Activated gamma-delta T cell treated with Interleukin-2 at 50 U/mL for 16 hours (primary cell): ENCODE data around the gene TUBGCP3.

Experiments
- DNase-seq: peaks from one replicate; pipeline ENCODE4 v3.0.0-alpha.2; 2020

Gene TUBGCP3

DNA sequence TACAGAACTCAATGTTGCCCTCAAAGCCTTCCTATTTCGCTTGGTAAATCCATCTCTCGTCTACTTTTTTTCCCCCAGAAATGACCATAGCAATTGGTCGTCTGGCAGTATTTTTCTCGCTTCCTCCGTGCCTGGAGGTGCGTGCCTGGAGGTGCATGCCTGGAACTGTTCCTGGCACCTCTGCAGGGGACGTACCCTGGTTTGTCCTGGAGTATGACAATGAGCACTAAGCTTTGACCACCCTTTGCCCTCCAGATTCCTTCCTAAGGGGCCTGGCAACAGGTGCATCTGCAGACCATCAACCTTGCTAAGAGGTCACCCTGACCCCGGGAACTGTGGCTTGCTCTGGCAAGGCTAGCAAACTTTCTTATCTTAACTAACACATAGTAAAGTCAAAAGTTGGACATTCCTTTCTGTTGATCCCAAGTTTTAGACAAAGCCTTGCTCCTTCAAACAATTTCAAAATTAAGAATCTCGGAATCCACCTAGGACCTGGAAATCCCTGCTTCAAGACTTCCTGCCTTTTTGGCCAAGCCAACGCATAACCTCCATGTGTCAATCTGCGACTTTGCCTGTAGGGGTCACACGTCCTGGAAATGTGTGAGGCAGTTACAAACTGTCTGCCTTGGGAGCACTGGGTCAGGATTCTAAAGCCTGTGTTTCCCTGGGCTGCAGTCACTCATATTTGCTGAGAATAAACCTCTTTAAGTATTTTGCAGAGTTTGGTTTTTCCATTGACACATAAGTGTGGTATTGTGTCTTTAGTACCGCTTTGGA, 28.8 kb upstream of the TUBGCP3 start:
- no peak for DNase-seq

DNA sequence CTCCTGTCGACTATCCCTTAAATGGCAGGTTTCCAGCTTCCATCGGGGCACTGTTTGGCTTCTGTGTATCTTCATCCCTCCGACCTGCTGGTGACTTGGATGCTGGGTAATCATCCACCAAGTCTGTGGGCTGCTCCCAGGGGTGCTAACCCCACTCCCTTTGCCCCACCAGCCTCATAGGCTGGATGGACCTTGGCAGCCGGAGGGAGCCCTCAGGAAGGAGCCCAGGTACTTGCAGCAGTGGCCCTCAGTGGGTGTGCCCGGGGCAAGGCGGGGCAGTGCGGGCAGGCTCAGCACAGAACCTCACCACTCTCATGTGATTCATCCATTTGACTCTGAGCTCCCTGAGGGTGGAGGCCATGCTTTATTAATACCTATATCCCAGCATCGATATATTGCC, 27.4 kb upstream of the TUBGCP3 start:
- no peak for DNase-seq

DNA sequence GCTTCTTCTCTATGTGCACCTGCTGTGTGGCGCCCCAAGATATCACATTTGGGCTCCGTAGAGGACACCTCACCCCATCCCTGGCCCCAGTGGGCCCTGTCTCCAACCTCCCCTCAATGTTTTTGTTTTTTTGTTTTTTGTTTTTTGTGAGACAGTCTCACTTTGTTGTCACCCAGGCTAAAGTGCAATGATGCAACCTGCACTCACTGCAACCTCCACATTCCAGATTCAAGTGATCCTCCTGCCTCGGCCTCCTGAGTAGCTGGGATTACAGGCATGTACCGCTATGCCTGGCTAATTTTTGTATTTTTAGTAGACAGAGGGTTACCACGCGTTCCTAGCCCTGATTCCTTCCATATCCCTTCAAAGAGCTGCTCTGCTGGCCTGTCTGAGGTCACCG, 26.9 kb upstream of the TUBGCP3 start:
- no peak for DNase-seq

DNA sequence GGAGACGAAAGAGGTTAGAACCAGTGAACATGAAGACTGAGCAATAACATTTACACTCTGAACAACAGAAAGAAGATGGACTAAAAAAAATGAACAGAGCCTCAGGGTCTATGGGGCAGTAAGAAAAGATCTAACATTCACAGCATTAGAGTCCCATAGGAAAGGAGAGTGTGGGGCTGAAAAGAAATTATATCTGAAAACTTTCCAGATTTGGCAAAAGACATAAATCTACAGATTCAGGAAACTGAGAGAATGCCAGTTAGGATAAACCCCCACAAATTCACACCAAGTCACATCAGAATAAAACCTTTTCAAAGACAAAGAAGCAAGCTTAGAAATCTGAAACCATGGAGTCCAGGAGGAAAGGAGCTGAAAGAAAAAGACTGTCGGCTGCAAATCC, 20.3 kb upstream of the TUBGCP3 start:
- no peak for DNase-seq

DNA sequence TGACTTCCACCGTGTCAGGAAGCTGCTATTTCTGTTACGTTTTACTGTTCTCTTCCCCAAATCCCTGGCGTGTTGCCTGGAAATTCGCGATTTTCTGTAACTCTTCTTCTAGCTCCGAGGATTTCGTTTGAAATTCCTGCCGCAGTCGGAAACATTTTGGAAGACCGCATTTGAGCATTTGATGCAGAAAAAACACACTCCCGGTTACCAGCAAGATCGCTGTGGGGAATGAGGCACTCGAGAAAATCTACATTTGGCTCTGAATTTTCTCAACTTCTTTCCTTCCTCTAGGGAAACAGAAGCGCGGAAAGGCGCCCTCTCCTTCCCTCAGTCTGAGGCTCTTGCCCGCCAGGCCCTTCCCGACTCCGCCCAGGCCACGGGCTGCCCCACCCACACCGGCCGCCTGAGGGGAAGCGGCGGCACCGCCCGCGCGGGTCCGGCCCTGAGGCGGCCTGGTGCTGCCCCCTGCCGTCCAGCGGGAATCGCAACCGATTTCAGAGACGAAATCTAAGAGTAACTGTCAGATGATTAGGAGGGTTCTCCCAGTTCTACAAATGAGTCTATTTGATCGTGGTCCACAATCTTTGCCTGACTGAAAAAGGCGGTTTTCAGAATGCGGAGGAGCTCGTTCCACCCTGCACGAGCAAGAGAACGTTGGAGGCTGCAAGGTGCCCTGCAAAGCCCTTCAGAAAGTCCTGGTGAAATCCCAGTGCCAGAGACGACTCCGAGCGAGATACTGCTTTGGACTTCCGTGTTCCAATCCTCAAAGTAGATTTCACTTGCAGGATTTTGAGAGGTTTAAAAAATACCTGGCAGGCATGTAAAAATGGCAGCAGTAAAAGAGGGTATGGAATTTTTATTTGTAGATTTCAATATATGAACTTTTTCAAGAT, 18.4 kb upstream of the TUBGCP3 start:
- peak; percentile 80 for DNase-seq

DNA sequence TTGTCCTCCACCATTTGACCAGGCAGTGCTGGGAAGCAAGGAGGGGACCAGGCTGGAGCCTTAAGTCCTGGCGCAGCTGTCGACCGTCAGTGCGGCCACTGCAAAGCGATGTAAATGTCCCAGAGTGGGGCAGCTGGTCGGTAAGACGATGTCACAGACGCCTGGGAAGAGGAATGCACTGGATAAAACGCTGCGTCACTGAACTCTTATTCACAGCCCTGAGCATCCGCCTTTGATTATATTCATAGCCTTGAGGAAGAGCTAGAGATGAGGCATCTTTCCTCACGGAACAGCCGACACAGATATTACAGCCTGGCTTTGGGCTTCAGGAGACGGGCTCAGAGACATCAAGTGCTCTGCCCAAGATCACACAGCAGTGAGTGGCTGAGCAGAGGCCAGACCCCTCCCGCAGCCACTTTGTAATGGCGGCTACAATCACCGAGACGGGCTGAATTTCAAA, 17.6 kb upstream of the TUBGCP3 start:
- no peak for DNase-seq

DNA sequence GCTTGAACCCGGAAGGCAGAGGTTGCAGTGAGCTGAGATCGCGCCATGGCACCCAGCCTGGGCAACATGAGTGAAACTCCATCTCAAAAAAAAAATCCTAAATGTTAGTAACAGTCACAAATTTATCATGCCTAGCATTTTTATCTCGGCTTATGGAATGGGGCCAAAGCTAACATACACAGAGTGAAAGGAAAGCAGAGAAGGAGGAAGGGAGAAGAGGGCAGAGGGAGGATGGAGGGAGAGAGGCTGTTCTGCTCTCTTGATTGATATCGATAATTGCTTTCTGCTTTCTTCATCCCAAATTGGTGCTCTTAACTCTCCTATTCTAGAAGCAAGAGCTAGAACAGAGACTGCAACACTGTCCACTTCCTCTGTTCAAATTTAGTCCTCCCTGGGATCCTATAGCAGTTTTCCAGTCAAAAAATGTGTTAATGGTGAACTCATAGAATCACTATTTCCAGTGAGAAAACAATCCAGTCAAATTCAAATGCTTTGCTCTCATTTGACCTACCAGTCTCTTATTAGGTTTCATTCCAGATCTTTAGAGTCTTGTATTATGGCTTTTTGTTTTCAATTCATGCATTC, 15.8 kb upstream of the TUBGCP3 start:
- no peak for DNase-seq

DNA sequence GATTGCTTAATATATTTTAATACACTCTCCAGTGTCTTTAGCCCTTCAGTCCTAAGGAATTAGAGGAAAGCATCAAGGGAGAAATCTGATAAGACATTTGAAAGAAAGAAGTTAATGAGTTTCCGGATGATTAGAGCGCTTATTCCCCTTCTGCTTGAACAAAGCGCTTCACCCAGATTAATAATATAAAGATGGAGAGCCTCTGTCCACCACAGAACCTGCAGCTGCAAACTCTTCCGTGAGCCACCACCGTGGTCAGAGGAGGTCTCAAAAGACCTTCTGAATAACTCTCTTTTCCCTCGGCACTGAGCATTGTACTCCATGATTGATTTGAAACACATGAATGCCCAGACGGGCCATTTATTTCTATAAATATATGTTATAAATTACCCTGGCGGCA, 14.2 kb upstream of the TUBGCP3 start:
- DNase-seq: no peak

DNA sequence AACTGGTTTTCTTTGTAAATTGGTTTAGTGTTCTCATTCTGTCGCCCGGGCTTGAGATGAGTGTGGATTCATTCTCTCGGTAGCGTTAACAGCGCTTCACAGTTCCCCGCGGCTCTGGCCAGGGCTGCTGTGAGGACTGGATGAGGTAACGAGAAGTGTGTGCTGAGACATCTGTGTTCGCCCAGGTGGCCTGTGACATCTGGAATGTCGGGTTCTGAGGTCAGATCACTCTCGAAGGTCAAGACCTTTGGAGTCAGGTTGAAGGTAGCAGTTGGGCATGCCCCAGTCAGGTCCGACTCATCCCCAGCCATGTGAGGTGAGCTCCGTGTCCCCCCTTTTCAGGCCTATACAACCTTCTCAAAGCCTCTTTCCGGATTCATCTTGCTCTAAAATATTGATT, 13.4 kb upstream of the TUBGCP3 start:
- no peak for DNase-seq

DNA sequence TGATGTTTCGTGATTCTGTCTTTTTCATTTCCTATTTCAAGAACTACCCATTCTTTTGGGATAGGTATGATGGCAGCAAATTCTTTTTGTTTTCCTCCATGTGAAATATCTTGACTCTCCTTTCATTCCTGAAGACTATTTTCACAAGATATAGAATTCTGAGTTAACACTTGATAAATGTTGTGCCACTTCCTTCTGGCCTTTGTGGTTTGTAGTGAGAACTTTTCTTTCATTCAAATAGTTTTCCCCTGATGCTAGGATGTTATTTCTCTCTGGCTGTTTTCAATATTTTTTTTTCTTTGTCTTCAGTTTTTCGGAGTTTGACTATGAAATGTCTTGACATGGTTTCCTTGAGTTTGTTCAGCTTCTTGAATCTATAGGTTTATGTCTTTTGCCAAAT, 8.3 kb upstream of the TUBGCP3 start:
- DNase-seq: no peak

DNA sequence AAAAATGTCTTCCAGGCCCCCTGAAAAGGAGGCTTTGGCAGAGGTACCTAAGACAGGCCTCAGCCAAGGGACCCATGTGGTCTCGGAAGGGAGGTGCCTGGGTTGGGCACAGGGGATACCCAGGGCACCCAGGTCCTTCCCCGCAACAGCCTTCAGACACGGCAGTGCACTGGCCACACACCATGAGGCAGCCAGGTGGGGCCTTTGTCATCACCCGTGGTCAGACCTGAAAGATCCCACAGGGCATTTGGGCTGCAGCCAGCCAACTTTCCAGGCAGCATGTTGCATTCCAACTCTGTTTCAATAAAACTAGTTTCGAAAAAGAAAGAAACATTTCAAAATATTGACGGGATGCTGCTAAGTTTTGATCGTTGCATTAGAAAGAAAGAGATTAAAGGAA, 4.7 kb upstream of the TUBGCP3 start:
- DNase-seq: no peak

DNA sequence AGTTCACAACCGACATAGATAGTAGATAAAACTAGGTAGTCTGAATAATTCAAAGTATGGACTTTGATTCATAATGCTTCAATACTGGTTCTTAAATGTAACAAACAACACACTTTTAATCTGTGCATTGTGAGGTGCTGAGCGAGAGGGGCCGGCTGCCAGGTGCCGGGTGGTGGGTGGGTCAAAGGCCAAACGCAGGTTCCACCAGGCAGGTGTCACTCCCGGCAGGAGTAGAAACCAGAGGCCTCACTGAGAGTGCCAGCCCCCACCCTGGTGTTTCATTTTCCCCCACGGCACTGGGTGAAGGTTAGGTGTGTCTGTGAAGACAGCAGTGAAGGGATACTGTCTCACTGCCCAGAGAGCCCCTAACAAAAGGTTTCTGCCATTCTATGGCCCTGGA, 4.2 kb upstream of the TUBGCP3 start:
- no peak for DNase-seq

DNA sequence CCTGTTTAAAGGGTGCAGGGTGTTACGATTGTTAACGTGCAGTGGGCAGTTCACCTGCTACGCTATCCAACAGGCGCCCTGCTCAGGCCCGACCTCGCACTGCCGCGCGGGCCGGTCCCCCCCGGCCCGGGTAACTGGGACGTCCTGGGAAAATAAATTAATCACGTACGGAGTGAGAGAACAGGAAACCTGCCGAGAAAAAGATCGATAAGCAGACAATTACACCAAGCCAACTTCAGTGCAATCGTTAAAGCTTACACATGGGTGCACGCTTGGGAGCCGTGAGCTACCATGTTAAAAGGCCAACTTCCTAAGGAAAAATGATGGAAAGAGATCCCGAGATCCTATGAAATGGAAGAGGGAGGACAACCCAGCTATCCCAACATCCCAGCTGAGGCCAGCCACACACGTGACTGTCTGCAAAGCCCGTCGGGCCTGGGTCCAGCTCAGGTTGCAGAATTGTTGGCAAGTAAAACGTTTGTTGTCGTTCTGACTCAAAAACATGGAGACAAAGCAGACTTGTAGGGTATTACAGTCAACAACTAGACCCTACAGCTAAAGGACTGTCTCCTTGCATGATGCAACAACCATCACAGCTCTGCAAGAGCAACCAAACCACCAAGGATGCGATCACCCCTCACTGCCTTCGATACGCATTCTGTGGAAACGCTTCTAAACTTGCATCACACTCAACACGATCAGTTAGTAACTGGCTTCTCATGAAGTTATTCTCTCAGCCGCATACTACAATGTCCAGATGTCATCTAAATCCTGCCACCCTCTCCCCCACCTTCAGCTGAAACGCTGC, 741 bp upstream of the TUBGCP3 start:
- no peak for DNase-seq

DNA sequence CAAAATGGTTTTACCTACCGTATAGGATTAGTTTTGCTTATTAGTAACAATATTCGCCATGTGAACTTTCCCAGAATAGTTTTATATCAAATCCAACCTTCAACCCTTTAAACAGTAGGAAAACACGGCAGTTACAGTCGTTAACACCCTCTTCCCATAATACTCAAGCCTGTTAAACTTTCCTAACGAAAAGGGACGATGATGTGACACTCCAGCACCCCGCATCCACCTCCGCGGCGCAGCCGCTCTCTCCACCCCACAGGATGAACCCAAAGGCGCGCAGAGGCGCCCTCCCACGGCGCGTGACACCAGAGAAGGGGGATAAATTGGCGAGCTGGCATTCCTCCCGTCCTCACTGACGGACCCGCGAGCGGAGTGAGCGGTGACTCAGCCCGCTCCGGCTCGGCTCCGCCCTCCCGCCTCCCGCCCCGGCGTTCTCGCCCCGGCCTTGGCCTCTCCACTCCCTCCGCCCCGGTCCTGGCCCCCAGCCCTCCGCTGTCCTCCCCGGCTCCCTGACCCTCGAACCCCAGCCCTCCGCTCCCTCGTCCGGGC, 665 bp downstream of the TUBGCP3 start:
- DNase-seq: peak; percentile 49

DNA sequence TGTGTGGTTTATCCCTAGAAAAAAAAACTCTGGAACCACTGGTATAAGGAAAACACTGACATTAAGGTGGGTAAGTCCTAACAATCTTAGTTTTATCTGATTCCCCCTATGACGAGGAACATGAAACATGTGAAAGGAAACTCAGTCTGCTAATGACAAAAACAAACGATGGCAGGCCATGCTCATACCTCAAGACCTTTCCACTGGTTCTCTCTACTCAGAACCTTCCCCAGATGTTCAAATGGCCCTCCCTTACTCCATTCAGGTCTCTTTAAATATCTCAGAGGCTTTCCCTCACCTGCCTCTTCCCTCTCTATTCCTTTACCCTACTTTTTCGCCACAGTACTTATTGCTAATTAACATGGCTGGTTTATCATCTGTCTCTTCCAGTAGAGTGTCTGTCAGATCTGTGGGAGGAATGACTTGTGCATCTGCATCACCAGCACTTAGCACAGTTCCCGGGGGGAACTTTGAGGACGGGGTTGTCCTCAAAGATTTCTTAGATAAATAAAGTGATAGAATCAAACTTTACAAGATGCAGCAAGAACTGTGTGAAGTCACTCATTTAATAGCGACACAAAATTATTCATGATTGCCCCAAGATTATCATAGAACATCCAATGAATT, 1.5 kb downstream of the TUBGCP3 start:
- no peak for DNase-seq

DNA sequence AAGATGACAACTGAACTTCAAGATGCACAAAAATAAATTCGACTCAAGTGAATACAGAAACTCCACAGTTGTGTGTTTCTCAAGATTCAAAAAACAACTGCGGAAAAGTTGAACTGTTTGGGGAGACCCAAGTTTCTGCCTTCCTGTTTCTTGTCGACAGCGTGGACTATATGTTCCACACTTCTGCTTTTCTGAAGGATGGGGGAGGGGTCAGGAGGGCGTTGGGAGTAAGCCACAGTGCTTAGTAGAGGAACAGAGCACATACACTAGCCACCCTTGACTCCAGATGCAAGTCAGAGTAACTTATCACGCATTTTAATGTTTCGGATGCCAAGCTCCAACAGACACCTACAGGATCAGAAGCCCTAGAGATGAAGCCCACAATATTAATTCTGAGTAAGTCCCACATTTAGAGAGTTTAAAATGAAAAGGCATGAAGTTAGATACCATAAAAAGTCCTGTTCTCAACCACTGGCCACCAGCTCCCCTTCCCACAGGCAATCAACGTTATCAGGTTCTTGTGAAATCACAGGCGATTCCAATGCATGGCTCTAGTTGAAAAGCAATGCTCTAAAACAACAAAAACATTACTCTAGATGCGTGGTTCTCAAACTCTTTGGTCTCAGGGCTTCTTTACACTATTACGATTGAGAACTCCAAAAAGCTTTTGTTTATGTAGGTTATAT, 4.2 kb downstream of the TUBGCP3 start:
- DNase-seq: no peak

DNA sequence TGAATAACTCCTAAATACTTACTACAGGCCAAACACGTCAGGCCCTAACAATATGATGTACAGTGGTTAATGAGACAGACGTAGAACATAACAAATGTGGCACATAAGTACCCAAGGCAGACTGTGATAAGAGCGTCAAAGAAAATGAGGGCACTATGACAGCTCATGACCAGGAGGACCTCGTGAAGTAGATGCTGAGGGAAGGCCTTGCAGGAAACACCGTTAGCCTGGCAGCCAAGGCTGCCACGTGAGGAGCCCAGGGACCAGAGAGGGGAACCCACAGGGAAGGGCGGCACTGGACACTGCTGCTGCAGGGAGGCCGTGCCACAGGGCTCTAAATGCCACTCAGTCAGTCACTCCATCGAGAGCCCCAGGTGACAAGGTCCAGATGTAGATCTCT, 5.7 kb downstream of the TUBGCP3 start:
- no peak for DNase-seq

DNA sequence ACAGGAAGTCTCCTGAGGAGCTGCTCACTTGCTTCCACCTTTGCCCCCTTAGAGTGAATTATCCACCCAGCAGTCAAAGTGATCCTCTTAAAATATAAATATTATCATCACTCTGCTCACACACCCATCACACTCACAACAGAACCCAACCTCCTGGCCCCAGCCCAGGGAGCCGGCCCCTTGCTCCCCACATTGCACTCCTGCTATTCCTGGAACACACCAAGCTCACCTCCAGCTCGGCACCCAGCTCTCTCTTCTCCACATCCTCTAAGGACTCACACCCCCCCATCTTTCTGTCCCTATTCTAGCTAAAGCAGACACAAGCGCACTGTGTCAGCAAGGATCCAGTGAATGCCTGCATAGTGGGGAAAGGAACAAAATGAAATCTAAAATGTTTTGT, 7.0 kb downstream of the TUBGCP3 start:
- DNase-seq: no peak

DNA sequence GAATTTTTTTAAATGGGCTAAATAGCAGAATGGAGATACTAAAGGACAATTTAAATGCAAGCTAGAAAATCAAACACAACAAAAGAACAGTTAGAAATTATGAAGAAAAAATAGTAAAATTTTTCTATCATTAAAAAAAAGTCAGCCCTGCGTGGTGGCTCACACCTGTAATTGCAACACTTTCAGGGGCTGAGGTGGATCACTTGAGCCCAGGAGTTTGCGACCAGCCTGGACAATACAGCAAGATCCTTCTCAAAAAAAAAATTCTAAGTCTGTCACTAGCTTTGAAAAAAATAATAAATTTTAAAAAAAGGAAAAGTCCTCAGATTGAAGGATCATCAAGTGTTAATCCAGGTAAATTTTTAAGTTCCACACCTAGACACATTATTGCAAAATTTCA, 7.7 kb downstream of the TUBGCP3 start:
- DNase-seq: no peak

DNA sequence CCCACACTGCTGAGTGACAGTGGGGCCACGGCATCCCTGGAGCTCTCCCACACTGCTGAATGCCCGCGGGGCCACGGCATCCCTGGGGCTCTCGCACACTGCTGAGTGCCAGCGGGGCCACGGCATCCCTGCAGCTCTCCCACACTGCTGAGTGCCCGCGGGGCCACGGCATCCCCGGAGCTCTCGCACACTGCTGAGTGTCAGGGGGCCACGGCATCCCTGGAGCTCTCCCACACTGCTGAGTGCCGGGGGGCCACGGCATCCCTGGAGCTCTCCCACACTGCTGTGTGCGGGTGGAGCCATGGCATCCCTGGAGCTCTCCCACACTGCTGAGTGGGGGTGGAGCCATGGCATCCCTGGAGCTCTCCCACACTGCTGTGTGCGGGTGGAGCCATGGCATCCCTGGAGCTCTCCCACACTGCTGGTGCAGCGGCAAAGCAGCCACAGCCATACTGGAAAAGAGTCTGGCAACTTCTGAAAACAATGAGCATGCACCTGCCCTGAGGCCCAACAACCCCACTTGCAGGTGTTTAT, 8.6 kb downstream of the TUBGCP3 start:
- DNase-seq: no peak

DNA sequence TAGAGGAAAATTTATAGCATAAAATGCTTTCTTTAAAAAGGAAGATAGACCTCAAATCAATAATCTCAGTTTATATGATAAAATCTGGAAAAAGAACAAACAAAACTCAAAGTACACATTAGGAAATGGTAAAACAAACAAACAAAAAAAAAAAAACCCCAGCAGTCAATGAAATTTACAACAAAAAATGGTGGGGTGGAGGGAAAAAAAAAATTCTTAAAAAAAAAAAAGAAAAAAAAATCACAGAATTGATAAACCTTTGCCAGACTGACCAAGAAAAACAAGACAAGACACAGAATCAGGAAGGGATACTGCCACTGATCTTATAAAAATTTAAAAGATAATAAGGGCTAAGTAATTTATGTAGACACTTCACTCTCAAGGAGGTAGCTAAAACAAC, 11.2 kb downstream of the TUBGCP3 start:
- DNase-seq: no peak
